AG08395 (cell line): ENCODE results near the gene PRDM16.
"Not testable (repeated sequence)": the region's sequence is repeated elsewhere in the genome, so short reads cannot be mapped to it uniquely, and the experiment has no call there.

Experiments
- DNase-seq: peaks from one replicate; pipeline ENCODE4 v3.0.0; 2012; ENCODE audit warnings: mixed read lengths, low spot score

Gene PRDM16

DNA sequence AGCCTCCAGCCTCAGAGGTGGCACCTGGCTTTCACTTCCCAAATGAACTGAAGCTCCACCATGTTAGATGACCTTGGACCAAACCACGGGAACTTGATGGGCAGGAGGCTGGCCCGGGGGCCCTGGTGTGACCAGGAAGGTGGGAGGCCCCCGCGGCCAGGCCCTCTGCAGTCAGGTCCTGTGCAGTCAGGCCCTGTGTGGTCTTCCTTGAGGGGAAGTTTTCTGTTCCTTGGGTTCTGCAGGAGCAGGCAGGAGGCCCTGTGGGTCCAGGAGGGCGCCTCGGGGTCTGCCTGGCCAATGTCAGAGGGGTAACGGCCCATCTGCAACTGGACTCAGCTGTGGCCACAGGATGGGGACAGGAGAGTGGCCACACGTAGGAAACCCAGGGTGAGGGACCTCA, 13.0 kb downstream of the PRDM16 start:
- DNase-seq: no peak

- DNase-seq: no peak
These were observed 13.8 kb downstream of the PRDM16 start for GRCh38 chr1:3082571-3083516.

GRCh38 chr1:3084154-3084553, 15.2 kb downstream of the PRDM16 start:
- no peak for DNase-seq

DNA sequence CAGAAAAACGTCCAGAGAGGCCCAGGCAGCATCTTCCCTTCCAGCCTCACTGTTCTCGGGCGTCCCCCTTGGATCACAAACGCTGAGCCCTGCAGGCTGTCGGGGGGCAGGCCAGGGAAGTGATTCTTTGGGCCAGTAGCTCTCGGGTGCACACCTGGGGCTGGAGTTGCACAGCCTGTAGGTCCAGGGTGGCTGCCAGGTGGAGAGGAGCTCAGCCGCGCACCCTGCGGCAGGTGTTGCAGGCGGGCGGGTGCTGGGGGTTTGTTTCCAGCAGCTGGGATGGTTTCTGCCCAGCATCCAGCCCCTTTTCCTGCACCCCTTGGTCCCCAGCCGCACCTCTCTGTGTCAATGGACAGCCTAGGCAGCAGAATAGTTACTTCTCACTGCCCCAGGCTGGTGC, 15.7 kb downstream of the PRDM16 start:
- no peak for DNase-seq

- no peak for DNase-seq
These were observed 16.7 kb downstream of the PRDM16 start for GRCh38 chr1:3085721-3086120.

DNA sequence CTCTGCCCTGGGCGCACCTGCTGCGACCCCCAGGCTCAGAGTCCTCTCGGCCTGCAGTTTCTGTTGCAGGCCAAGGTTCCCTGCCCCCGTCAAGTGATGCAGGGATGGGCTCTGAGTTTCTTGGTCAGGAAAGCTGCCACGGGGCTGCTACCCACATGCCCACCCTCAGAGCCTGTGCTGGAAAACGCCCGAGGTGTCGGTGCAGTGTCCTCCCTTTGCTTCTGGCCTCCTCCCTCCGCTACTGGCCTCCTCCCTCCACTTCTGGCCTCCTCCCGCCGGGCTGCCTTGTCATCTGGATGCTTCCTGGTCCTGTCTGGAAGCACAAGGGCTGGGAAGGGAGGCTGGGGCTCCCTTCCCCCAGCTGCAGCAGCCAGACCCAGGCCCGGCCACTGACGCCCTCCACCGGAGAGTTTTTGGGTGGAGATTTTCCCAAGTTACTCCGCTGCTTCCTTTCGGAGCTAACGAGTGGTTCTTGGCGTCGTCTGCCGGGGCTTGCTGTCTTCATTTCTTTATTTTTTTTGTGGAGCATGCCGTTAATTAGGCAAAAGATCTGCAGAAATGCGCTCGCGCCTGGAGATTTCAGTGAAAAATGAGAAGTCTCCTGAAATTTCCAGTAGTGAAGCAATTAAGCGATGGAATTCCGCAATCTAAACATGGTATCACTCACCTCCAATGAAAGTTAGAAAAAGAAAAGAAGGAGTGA, 17.4 kb downstream of the PRDM16 start:
- no peak for DNase-seq

DNA sequence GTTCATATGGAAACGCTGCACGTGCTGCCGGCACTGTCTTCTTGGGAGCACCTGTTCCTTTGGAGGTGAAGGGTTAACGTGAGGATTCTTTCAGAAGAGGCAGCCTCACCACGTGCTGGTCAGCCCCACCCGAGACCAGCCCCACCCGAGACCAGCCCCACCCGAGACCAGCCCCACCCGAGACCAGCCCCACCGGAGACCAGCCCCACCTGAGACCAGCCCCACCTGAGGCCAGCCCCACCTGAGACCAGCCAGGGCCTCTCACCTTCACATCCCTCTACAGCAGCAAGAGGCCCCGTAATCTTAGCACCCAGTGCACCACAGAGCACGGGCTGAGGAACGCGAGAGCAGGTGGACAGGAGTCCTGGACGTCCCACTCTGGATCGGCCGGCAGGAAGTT, 18.0 kb downstream of the PRDM16 start:
- no peak for DNase-seq

DNA sequence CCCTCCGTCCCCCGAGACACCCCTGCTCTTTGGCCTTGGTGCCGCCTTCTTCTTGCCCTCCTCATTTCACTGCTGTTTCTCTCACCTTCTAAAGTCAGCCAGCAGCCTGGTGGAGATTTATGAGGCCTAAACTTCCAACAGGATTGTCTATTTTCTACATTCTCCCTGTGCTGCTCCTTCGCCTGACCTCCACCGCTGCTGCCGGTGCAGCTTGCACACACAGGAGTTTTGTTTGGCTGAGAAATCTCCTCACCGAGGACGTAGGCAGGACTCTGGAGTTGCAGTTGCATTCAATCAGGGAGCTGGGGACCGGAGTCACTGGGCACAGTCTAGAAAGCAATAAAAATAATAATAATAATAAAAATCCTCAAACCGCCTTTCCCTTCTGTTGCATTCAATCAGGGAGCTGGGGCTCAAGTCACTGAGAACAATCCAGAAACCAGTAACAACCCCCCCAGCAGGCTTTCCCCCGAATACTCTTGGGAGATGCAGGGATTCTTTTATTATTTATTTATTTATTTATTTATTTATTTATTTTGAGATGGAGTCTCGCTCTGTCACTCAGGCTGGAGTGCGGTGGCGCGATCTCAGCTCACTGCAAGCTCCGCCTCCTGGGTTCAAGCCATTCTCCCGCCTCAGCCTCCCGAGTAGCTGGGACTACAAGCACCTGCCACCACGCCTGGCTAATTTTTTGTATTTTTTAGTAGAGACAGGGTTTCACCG, 19.1 kb downstream of the PRDM16 start:
- DNase-seq: not testable (repeated sequence)

DNA sequence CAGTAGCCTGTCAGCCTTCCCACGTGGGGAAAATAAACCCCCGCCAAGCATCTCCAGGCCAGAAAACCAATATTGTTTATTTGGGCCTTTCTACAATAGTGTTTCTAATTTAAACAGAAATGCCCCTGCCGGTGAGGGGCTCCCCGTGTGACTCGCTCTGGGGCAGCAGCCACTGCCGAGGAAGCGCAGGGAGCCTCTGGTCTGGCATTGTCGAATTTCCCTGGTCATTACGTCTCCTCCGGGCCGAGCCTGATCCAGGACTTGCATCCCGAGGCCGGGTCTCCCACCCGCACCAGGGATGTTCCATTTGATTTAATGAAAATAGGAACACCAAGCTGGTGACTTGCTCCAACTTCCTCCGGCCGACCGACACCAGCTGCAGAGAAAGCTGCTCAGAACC, 20.5 kb downstream of the PRDM16 start:
- no peak for DNase-seq

GRCh38 chr1:3091334-3091733, 22.3 kb downstream of the PRDM16 start:
- no peak for DNase-seq

- no peak for DNase-seq
These were observed 23.5 kb downstream of the PRDM16 start for GRCh38 chr1:3092530-3092929.

- no peak for DNase-seq
These were observed 25.1 kb downstream of the PRDM16 start for GRCh38 chr1:3093898-3094626.

GRCh38 chr1:3094863-3095780, 26.1 kb downstream of the PRDM16 start:
- no peak for DNase-seq

DNA sequence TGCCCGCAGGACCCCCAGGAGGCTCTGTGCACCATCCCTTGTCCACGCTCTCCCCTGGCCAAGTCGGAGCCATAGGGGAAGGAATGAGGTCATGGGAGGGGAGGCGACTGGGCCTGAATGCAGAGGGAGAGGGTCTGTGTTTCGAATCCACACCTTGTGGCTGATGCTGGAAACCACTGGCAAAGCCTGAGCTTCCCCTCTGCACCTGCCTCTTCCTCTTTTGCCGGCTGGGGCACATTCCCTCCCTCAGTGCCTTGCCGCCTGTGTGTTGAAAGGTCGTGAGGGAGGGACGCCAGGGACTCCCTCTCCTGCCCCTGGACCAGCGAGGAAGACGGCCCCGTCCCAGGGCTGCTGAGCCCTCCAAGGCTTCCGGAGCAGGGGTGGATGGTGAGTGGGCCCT, 27.3 kb downstream of the PRDM16 start:
- DNase-seq: no peak

DNA sequence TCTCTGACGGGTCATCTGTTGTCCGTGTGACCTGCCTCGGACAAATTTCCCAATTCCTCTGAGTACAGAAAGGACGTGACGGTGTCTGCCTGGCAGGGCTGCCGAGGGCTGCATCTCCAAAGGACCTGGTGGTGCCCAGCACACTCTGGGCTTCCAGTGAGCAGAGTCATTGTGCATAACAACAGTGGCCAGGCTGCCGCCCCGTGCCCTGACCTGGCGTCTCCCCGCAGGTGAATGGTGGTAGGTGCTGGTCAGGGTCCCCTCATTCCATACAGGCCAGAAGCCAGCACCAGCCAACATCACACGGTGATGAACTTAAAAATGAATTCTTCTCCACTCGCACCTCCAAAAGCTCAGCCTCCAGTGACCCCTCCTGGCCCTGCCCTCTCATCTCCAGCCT, 28.2 kb downstream of the PRDM16 start:
- DNase-seq: no peak

GRCh38 chr1:3097861-3098260, 28.9 kb downstream of the PRDM16 start:
- no peak for DNase-seq

DNA sequence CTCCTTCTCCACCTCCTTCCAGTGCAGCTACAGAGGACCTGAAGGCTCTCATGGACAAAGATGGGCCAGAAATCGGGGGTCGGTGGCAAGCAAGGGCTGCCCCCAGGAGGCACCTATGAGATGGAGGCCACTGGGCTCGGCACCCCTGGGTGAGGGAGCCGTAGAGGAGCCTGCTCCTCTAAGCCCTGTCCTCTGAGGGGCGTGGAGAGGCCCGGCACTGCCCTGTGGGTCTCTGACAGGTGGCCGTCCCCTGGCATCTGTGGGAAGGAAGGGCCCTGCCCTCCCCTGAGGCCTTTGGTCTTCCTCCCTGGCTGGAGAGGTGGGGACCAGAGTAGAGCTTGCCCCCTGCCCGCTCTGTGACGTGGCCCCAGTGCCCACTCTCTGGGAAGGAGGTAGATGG, 30.9 kb downstream of the PRDM16 start:
- DNase-seq: no peak

- no peak for DNase-seq
These were observed 32.3 kb downstream of the PRDM16 start for GRCh38 chr1:3101124-3101939.

GRCh38 chr1:3102641-3103040, 33.6 kb downstream of the PRDM16 start:
- DNase-seq: no peak
